GM21825 (cell line): Measurements from ENCODE around the gene ATP5PB.

Source experiments
- ATAC-seq: cut with Tn5 transposase; IDR thresholded peaks from one replicate; pipeline ENCODE4 v1.9.1; 2021; ENCODE audit warnings: mild to moderate bottlenecking, moderate library complexity; ENCODE audit not compliant: unreplicated experiment

The ATP5PB gene

DNA sequence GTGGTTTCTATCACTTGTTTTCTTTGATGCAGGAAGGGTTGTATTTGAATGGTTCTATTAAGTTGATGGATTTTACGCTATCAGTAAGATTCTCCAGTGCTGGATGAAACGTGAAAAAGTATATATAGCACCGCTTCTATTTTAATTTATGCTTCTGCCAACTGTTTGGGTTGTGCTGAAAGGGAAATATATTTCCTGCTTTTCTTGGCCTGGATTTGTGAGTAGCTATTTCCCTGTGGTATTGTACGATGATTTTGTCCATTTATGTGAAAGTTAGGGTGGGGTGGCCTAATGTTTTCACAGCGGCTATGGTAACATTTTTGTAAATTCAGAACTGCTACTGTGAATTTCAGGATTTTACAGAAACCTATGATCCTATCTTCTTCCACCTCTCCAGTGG is 24.8 kb downstream of the ATP5PB start:
- no peak for ATAC-seq

DNA sequence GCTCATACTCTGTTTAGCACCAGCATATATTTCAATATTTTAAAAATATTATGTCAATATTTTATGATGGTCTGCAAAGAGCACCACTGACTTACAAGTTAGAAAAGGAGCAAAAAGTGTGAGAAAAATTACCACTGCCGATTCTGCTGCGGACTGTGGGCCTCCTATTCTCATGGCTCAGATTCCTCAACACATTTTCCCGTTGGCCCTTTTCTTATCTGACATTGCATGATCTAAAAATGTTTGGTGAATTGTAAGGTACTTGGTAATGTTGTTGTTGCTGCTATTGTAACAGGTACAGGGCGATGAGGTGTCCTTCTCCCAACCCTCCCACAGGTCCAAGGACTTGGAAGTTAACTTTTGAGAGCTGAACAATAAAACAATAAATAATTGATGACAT is 25.3 kb downstream of the ATP5PB start:
- ATAC-seq: no peak

DNA sequence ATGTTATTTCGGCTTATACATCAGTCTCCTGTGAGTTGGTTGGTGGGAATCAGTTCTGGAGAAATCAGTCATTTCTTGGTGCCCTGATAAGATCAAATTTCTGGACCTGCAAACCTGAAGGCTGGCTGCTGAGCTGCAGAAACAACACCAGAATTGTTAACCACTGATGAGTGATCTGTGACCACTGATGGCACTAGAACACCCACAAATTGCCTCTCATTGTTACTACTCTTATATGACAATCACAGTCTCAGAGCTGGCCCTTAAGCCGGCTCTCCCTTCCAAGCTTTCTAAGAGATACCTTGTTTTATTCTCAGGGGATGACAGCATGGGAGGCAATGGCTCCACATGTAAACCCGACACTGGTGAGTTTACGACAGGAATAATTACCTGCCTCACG is 26.4 kb downstream of the ATP5PB start:
- ATAC-seq: no peak

- ATAC-seq: no peak
These were observed 26.9 kb downstream of the ATP5PB start for GRCh38 chr1:111476214-111476613.

DNA sequence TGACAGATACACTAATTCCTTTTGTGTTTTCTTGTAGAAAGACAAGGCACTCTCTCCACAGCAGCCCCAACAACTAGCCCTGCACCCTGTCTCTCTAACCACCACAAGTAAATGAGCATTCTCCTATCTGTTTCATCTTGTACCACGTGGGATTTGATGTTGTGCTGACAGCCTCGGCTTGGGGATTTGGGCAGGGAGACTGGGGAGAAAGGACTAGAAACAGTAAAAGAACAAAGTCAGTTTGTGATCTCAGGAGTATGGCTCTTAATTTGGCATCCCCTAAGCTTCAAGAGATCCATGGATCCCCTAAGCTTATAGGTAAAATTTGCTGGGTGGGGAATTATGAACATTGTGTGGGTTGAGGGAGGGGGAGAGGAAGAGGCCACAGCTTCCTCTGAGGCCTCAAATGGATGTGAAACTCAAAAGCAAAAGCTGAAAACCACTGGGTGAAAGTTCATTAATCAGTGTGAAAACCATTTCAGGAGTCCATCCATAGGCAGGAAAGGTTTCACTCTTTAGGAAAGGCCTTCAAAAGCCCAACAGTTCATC is 27.6 kb downstream of the ATP5PB start:
- peak; percentile 57 for ATAC-seq

DNA sequence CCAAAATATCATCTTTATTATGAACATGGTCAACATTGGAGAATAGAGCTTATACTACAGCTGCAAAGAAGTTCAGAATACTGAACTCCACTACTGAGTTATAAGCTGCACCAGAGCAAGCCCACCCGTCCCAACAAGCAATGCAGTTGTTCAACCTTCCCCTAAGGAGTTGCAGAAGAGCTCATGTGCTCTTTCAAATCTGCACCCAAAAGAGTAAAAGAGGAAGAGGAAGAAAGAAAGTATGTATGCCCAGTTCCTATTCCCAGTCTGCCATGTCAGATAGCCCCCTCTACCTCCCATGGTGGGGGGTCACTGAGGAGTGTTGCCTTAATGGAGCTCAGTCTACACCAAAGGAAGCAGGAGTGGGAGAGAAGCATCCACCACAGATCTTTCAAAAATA is 31.4 kb downstream of the ATP5PB start:
- ATAC-seq: no peak

GRCh38 chr1:111481387-111482221 is 32.3 kb downstream of the ATP5PB start:
- peak; percentile 52 for ATAC-seq

GRCh38 chr1:111483166-111483565 is 33.9 kb downstream of the ATP5PB start:
- ATAC-seq: no peak

DNA sequence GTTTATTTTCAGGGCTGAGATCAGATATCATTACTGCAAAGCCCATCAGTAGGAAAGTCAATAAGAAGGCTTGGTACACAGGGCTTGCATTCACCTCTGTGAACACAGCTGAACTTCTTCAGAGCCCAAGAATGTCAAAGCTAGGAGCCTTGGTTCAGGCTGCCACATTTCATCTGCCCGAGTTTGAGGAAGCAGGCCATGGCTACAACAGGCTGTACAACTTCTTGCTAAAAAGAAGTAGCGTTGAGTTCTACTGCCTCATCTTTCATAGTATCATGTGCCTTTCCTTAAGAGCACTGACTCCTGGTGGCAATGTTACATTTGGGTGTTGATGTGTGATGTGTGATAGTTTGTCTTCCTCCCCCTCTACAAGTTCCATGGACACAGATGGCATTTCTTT is 34.6 kb downstream of the ATP5PB start:
- ATAC-seq: no peak

DNA sequence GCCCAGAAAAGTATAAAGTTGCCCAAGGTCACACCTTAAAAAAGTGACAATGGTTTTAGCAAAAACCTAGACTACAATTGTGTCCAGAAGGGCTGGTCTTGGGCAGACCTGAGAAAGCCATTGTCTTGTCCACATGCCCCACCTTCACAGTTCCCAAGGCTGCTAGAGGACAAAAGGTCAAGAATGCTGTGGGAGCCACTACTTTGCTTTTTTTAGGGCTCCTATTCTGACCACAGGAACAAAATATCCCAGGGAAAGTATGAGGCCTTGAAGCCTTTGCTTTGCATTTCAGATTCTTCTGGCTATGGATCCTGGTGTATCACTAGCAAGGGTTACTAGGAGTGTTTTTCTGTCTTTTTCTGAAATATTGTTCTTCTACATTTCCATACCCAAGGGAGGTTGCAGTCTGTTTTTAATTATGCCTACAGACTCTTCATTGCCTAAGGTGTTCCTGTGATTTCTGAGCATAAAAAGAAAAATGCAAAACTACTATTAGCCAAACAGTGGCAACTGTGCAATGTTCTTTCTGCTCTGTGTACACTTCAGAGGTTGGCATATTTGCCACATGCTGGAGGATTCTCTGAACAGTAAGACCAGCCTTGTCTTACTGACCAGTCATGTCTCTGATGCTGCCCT is 35.2 kb downstream of the ATP5PB start:
- no peak for ATAC-seq

DNA sequence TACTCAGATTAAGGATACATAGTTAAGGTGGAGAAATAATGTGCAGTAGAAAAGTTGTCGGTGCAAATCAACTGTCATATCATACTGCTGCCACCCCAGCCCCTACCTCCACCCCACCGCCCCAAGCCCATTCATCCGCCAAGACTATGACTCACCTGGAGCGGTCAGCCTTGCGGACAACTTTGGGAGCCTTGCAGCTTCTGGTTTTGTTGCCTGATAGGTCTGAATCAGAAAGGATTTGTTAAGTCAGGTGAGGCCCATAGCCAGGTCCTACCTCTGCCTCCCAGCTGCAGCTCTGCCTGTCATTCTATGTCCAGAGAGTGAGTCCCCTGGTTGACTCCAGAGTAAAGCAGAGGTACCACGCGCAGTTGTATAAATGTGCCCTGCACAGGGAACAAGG is 37.2 kb downstream of the ATP5PB start:
- no peak for ATAC-seq

DNA sequence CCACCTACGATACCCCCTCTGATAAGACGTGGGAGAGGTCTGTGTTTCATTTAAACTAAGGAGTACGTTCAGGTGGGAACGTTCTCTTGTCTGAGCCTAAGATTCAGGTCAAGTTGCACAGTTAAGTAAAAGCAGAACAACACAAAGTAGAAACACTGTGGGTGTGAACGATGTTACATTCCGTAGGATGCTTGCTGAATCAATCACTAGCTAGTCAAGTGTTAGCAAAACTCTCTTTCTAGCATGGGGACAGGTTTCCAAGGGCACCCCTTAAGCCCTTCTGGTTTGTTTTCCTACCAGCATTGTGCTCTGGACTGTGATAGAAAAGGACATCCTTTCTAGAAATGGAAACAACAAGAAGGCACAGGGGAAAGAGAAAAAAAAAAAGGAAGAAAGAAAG is 37.9 kb downstream of the ATP5PB start:
- no peak for ATAC-seq

- ATAC-seq: no peak
These were observed 39.4 kb downstream of the ATP5PB start for GRCh38 chr1:111488669-111489068.

- ATAC-seq: no peak
These were observed 40.3 kb downstream of the ATP5PB start for GRCh38 chr1:111489604-111490003.

DNA sequence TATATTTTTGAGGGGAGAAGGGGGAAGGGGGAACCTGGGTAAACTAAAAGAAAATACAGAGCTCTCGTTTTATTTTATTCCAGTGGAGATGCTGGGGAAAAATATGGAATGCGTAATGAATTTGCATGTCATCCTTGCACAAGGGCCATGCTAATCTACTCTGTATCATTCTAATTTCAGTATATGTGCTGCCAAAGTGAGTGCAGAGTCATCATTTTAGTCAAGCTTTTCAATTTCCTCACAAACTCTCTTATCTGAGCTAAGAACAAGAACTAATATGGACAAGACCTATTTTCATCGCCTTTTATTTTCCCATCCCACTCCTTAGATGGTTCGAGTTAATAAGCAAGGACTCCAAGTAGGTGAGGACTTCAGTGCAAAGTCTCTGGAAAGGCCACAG is 41.0 kb downstream of the ATP5PB start:
- ATAC-seq: no peak

DNA sequence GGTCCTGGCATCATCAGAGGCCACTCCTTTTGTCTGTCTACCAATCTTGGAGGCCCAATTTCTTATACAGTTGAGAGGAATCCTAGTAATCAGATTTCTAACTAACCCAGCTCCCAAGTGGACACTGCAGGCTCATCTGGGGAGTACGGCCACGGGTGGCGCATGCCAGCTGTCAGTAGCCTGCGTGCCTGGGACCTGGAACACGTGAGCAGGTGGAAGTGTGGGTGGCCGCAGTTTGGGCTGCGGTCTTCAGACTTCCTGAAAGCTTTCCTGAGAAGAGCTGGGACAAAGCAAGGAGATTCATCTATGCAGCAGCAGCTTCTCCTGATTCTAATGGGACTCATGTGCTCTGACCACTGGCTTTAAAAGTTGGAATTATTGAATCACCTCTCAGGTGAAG is 41.8 kb downstream of the ATP5PB start:
- no peak for ATAC-seq

DNA sequence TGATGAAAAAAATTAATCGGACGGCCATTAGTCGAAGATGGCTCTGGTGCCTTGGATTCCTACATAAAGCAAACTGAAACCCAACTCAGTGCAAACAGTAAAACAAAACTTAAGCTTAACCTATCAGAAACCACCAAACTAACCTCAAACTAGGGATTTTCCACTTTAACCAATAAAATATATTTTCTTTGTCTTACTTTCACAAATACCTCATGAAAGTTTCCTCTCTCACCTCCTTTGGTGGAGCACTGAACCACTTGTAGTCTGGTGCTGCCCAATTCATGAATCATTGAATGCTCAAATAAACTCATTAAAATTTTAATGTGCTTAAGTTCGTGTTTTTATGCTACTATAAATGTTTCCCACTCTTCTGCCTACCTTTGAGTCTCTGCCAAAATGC is 47.1 kb downstream of the ATP5PB start:
- ATAC-seq: no peak

DNA sequence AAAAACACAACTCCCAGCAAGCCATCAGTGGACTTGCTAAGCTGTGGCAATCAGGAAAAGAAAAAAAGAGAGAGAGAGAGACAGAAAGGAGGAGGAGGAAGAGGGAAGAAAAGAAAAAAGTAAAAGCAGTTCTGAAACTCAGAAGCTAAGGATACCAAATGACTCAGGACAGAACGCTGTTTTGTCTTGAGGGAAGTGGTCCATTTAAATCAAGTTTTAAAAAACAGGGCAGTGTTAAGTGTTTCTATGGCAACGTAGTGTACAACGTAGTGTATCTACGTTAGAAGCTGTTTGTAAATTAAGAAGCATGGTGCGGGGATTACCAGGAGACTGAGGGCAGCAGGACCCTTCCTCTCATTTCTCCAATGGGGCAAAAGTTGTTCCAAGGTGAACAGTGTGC is 48.3 kb downstream of the ATP5PB start:
- no peak for ATAC-seq

GRCh38 chr1:111499026-111499785 is 49.9 kb downstream of the ATP5PB start:
- ATAC-seq: no peak

DNA sequence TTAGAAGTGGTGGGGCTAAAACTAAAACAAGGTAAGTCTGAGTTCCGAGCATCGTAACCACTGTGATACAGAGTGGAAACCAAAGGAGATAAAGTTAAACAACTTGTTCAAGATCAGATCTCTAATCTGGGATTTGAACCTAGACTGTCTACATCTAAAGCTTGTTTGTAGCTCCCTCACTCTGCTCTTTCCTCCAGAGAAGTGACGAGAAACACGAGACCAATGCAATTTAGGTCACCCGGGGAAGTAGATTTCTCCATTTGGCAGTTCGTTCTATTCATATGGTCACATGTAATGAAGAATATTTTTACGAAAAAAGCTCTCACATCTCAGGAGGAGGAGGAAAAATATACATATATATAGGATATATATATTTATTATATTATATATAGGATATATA is 52.4 kb downstream of the ATP5PB start:
- no peak for ATAC-seq

GRCh38 chr1:111503585-111504060 is 54.4 kb downstream of the ATP5PB start, which contains the start of the genes ADORA3 and TMIGD3:
TSS of gene ADORA3 (minus strand) at chr1:111503633. CDS start at chr1:111503354, 279 bp downstream.
TSS of gene TMIGD3 (minus strand) at chr1:111503633. CDS start at chr1:111503354, 279 bp downstream.
- no peak for ATAC-seq
